H1 (cell line): ENCODE measurements around the gene ARL6IP5. TPM values are rescaled to one million over a fixed set of nuclear protein-coding genes. Genes with fewer than 3 reads are reported as not detected.

Experiments
- CTCF ChIA-PET: fragments of 300-600 bp; sonication (Branson Sonifier 250); formaldehyde crosslinking; loops from one replicate; lab custom pipeline; 2021; ENCODE audit not compliant: partially characterized antibody; lab: Charles Lee
- POLR2A ChIA-PET: fragments of 300-600 bp; sonication (Branson Sonifier 250); formaldehyde crosslinking; loops from one replicate; lab custom pipeline; 2021; ENCODE audit warnings: inconsistent platforms; ENCODE audit not compliant: partially characterized antibody; lab: Charles Lee
- DNase-seq, 2 experiments: peaks; one replicate each; pipeline versions ENCODE4 v3.0.0 to v3.0.0-alpha.2; 2010 to 2022; ENCODE audit warnings: low spot score in 2 of 2, low read depth in 1 of 2, mixed read lengths in 1 of 2
- FAIRE-seq: peaks from 2 replicates; lab custom pipeline; 2011; peaks lifted over from hg19 to GRCh38; lab: Jason Lieb, UNC
- H2AFZ ChIP-seq: 2 replicates; pipeline ENCODE4 v1.8.1; 2012; ENCODE audit warnings: low read length, inconsistent platforms
- H2AK5ac ChIP-seq: 2 replicates; pipeline ENCODE4 v1.6.1; 2013; ENCODE audit warnings: low read depth, low read length
- H2BK120ac ChIP-seq: replicated peaks from 2 replicates; pipeline ENCODE3; 2013; ENCODE audit warnings: low read depth, low read length, inconsistent platforms
- H2BK12ac ChIP-seq: 2 replicates; pipeline ENCODE4 v1.6.1; 2013; ENCODE audit warnings: low read depth, low read length
- H2BK15ac ChIP-seq: 2 replicates; pipeline ENCODE4 v1.6.1; 2013; ENCODE audit warnings: low read length
- H2BK20ac ChIP-seq: 2 replicates; pipeline ENCODE4 v1.6.1; 2013; ENCODE audit warnings: low read length
- H2BK5ac ChIP-seq: 2 replicates; pipeline ENCODE4 v1.6.1; 2013; ENCODE audit warnings: low read depth, low read length
- H3K14ac ChIP-seq: 2 replicates; pipeline ENCODE4 v1.6.1; 2013; ENCODE audit warnings: inconsistent platforms; ENCODE audit not compliant: insufficient read length
- H3K18ac ChIP-seq: 2 replicates; pipeline ENCODE4 v1.6.1; 2013; ENCODE audit warnings: low read length; ENCODE audit errors: extremely low read depth
- H3K23ac ChIP-seq: 2 replicates; pipeline ENCODE4 v1.6.1; 2013; ENCODE audit warnings: inconsistent platforms; ENCODE audit not compliant: insufficient read length
- H3K23me2 ChIP-seq: 2 replicates; pipeline ENCODE4 v1.6.1; 2013; ENCODE audit warnings: low read depth, low read length
- H3K27ac ChIP-seq: 2 replicates; pipeline ENCODE4 v1.6.1; 2011; ENCODE audit warnings: low read depth, low read length, inconsistent platforms
- H3K27me3 ChIP-seq, 4 experiments: replicated peaks in 1 of 4; 1 replicate in 1 of 4; 2 replicates in 3 of 4; pipeline versions ENCODE4 v1.6.1 to v1.8.1; 2011 to 2013; ENCODE audit warnings: low read length in 3 of 4, mild to moderate bottlenecking in 3 of 4, inconsistent platforms in 2 of 4, mixed read lengths in 2 of 4, moderate library complexity in 1 of 4; ENCODE audit not compliant: control insufficient read depth in 3 of 4, insufficient read depth in 3 of 4; ENCODE audit errors: extremely low read depth in 1 of 4
- H3K36me3 ChIP-seq, 4 experiments: 2 replicates each; pipeline versions ENCODE4 v1.6.1 to v1.8.1; 2011 to 2013; ENCODE audit warnings: mild to moderate bottlenecking in 4 of 4, low read length in 3 of 4, moderate library complexity in 2 of 4, control low read depth in 1 of 4, inconsistent platforms in 1 of 4; ENCODE audit not compliant: insufficient read depth in 4 of 4, control insufficient read depth in 2 of 4
- H3K4ac ChIP-seq: replicated peaks from 2 replicates; pipeline ENCODE3; 2013; ENCODE audit warnings: low read length, low read depth, mixed read lengths, inconsistent platforms; ENCODE audit not compliant: insufficient read length
- H3K4me1 ChIP-seq, 4 experiments: replicated peaks in 1 of 4; 1 replicate in 1 of 4; 2 replicates in 3 of 4; pipeline versions ENCODE4 v1.6.1 to v1.8.1; 2011 to 2013; ENCODE audit warnings: low read length in 3 of 4, inconsistent platforms in 2 of 4, mixed read lengths in 1 of 4; ENCODE audit not compliant: insufficient read depth in 4 of 4, control insufficient read depth in 3 of 4
- H3K4me2 ChIP-seq, 2 experiments: 2 replicates each; pipeline versions ENCODE4 v1.6.1 to v1.8.1; 2011 to 2013; ENCODE audit warnings: low read depth in 2 of 2, low read length in 2 of 2, control low read depth in 1 of 2, inconsistent platforms in 1 of 2, mild to moderate bottlenecking in 1 of 2; ENCODE audit not compliant: insufficient read depth in 1 of 2
- H3K4me3 ChIP-seq, 4 experiments: fragments of 200-600, 300-600 bp in 1 of 4; sonication (generic), shearing (Covaris generic), sonication (Bioruptor Twin) in 1 of 4; 2 replicates each; pipeline versions ENCODE4 v1.5.1 to v1.8.1; 2011 to 2016; ENCODE audit warnings: low read length in 4 of 4, low read depth in 3 of 4, control low read depth in 2 of 4, inconsistent platforms in 2 of 4, mild to moderate bottlenecking in 2 of 4, mixed read lengths in 1 of 4, moderate library complexity in 1 of 4; ENCODE audit not compliant: insufficient read depth in 2 of 4; ENCODE audit errors: extremely low read depth in 1 of 4
- H3K56ac ChIP-seq: replicated peaks from 2 replicates; pipeline ENCODE3; 2013; ENCODE audit warnings: low read depth, mild to moderate bottlenecking, mixed read lengths, low read length, inconsistent platforms; ENCODE audit not compliant: insufficient read length
- H3K79me1 ChIP-seq: 2 replicates; pipeline ENCODE4 v1.6.1; 2013; ENCODE audit warnings: low read depth, low read length, control low read depth
- H3K79me2 ChIP-seq, 2 experiments: 2 replicates each; pipeline versions ENCODE4 v1.6.1 to v1.8.1; 2012 to 2013; ENCODE audit warnings: low read length in 2 of 2, mild to moderate bottlenecking in 2 of 2, inconsistent platforms in 1 of 2; ENCODE audit not compliant: insufficient read depth in 2 of 2, control insufficient read depth in 1 of 2
- H3K9ac ChIP-seq, 4 experiments: replicated peaks in 1 of 4; 1 replicate in 1 of 4; 2 replicates in 3 of 4; pipeline versions ENCODE4 v1.6.1 to v1.8.1; 2011 to 2013; ENCODE audit warnings: low read depth in 3 of 4, low read length in 3 of 4, control low read depth in 2 of 4, mild to moderate bottlenecking in 2 of 4, moderate library complexity in 2 of 4, inconsistent platforms in 1 of 4; ENCODE audit errors: extremely low read depth in 1 of 4
- H3K9me3 ChIP-seq, 2 experiments: 2 replicates each; pipeline versions ENCODE4 v1.6.1 to v1.8.1; 2012 to 2013; ENCODE audit warnings: mild to moderate bottlenecking in 2 of 2, moderate library complexity in 2 of 2, control low read depth in 1 of 2, inconsistent platforms in 1 of 2, low read depth in 1 of 2, low read length in 1 of 2, mixed read lengths in 1 of 2; ENCODE audit not compliant: insufficient read depth in 2 of 2
- H4K20me1 ChIP-seq, 2 experiments: replicated peaks in 1 of 2; 2 replicates each; pipeline versions ENCODE3 to v1.8.1; 2011 to 2013; ENCODE audit warnings: inconsistent platforms in 2 of 2, low read length in 2 of 2, mild to moderate bottlenecking in 1 of 2; ENCODE audit not compliant: insufficient read depth in 2 of 2, control insufficient read depth in 1 of 2
- H4K5ac ChIP-seq: 2 replicates; pipeline ENCODE4 v1.6.1; 2013; ENCODE audit warnings: low read length, low read depth, mixed read lengths, inconsistent platforms; ENCODE audit not compliant: insufficient read length
- H4K8ac ChIP-seq: 2 replicates; pipeline ENCODE4 v1.8.0; 2013; ENCODE audit warnings: mild to moderate bottlenecking, moderate library complexity, low read length, inconsistent platforms; ENCODE audit not compliant: insufficient read depth; ENCODE audit errors: extremely low read depth
- H4K91ac ChIP-seq: replicated peaks from 2 replicates; pipeline ENCODE3; 2013; ENCODE audit warnings: low read length, mixed read lengths, inconsistent platforms; ENCODE audit not compliant: insufficient read length
- BACH1 ChIP-seq: IDR thresholded peaks from 2 replicates; pipeline ENCODE4 v1.6.1; 2012; ENCODE audit warnings: low read length, improper control_type of control experiment
- BCL11A ChIP-seq, 2 experiments: IDR thresholded peaks; one replicate each; pipeline ENCODE4 v1.6.1; 2011; ENCODE audit warnings: low read depth in 2 of 2, low read length in 2 of 2, mild to moderate bottlenecking in 2 of 2
- EGR1 ChIP-seq: IDR thresholded peaks from 2 replicates; pipeline ENCODE4 v1.6.1; 2011; ENCODE audit warnings: low read depth, low read length, borderline replicate concordance
- TAF7 ChIP-seq: optimal IDR thresholded peaks from 2 replicates; pipeline ENCODE3; 2011; ENCODE audit warnings: low read depth, mild to moderate bottlenecking, inconsistent platforms, low read length, moderate library complexity, borderline replicate concordance
- WGBS, 2 experiments: shearing (Covaris generic) in 1 of 2; methylation state at CpG; one replicate each; pipeline versions ENCODE4 v1.1.6 to v1.1.7; 2013 to 2015; ENCODE audit warnings: low lambda C conversion rate in 2 of 2, mixed read lengths in 2 of 2, inconsistent platforms in 1 of 2, low coverage in 1 of 2, missing lambda C conversion rate in 1 of 2; ENCODE audit not compliant: insufficient replicate concordance in 2 of 2, insufficient coverage in 1 of 2, insufficient read length in 1 of 2; ENCODE audit errors: extremely low coverage in 1 of 2, missing lambda C conversion rate in 1 of 2; 5-methylcytosine and 5-hydroxymethylcytosine counted together
- polyA plus RNA-seq, 7 experiments: library from polyadenylated mRNA; depleted of rRNA in 3 of 7; stranded (reverse) in 5 of 7; unstranded in 2 of 7; fragments of >200 nt in 5 of 7; fragments of 200-250 nt in 2 of 7; gene quantifications; 1 replicate in 5 of 7; 2 replicates in 1 of 7; 4 replicates in 1 of 7; pipeline versions ENCODE4 v1.2.1 to v1.2.3, GENCODE V29; 2011 to 2013; ENCODE audit warnings: missing spikeins in 2 of 7, mixed read lengths in 2 of 7
- total RNA-seq: library from RNA; stranded (reverse); fragmentation: NEBNext Ultra II Directional; extraction: Animal tissue kit (Norgen Biotek cat#: 25700); gene quantifications from 2 replicates; pipeline ENCODE4 v1.2.1, GENCODE V29; 2021
- TF ChIP-seq, protein P1 (sequence below): IDR thresholded peaks from 2 replicates; pipeline ENCODE4 v1.6.1; 2012; ENCODE audit warnings: low read length, inconsistent platforms
- TF ChIP-seq, protein P2 (sequence below), 3 experiments: IDR thresholded peaks; 1 replicate in 2 of 3; 2 replicates in 1 of 3; pipeline versions ENCODE4 v1.5.1 to v1.6.1; 2011; ENCODE audit warnings: low read length in 3 of 3, mild to moderate bottlenecking in 3 of 3, inconsistent platforms in 2 of 3, low read depth in 1 of 3, moderate library complexity in 1 of 3; ENCODE audit not compliant: insufficient read depth in 1 of 3; ENCODE audit errors: control extremely low read depth in 1 of 3

ARL6IP5 gene
- total and polyA plus RNA-seq, 2 of the 8 experiments (the other 6 are each of a cell fraction or from before 2014, with no cell fraction given) = 24.9 to 30.1 TPM

DNA sequence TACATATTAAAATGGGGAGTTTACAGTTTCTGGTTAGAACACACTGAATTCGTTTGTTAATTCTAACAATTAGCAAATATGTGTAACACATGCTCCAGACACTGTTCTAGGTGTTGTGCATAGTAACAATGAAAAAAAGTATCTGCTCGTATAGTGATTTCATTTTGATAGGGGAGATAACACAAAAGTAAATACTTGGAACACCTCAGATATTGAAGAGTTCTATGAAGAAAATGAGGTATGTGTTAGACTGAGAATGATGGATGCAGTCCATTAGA is 25.9 kb upstream of the ARL6IP5 start:
- ChIA-PET CTCF (no interaction called here), POLR2A (no interaction called here)
- Histone ChIP-seq H3K9me3 (no peaks in the 10 kb centered on the region), H2BK120ac (no peak overlapping the region), H3K23ac (no peak overlapping the region), H2AFZ (no peak overlapping the region), H3K9ac (no peak overlapping the region), H3K18ac (no peak overlapping the region), H3K4me2 (no peak overlapping the region), H3K4me3 (no peak overlapping the region), H2AK5ac (no peak overlapping the region), H2BK5ac (no peak overlapping the region), H3K27me3 (no peaks in the 10 kb centered on the region), H3K79me2 (no peaks in the 10 kb centered on the region), H2BK15ac (no peak overlapping the region), H3K4ac (no peak overlapping the region), H2BK20ac (no peak overlapping the region), H3K14ac (no peak overlapping the region), H4K8ac (no peak overlapping the region), H4K20me1 (no peaks in the 10 kb centered on the region), H3K56ac (no peak overlapping the region), H3K79me1 (no peaks in the 10 kb centered on the region), H2BK12ac (no peak overlapping the region), H3K27ac (no peak overlapping the region), H4K5ac (no peak overlapping the region), H3K23me2 (no peaks in the 10 kb centered on the region), H3K4me1 (no peaks in the 10 kb centered on the region), H3K36me3 (peaks cover 10 to 76% (median 33%) of the 10 kb centered on the region in 4 experiments; a peak in 7 of 8 replicates), H4K91ac (no peak overlapping the region)
- no peak for FAIRE-seq
- TF ChIP-seq BCL11A (IDR thresholded peaks at IDR 0.05; ENCODE audit: low read depth in 2 of 2, low read length in 2 of 2) (no peak), BACH1 (no peak), TAF7 (no peak), EGR1 (no peak)
- TF ChIP-seq, protein P1, sequence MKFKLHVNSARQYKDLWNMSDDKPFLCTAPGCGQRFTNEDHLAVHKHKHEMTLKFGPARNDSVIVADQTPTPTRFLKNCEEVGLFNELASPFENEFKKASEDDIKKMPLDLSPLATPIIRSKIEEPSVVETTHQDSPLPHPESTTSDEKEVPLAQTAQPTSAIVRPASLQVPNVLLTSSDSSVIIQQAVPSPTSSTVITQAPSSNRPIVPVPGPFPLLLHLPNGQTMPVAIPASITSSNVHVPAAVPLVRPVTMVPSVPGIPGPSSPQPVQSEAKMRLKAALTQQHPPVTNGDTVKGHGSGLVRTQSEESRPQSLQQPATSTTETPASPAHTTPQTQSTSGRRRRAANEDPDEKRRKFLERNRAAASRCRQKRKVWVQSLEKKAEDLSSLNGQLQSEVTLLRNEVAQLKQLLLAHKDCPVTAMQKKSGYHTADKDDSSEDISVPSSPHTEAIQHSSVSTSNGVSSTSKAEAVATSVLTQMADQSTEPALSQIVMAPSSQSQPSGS = no peak
- TF ChIP-seq, protein P2, sequence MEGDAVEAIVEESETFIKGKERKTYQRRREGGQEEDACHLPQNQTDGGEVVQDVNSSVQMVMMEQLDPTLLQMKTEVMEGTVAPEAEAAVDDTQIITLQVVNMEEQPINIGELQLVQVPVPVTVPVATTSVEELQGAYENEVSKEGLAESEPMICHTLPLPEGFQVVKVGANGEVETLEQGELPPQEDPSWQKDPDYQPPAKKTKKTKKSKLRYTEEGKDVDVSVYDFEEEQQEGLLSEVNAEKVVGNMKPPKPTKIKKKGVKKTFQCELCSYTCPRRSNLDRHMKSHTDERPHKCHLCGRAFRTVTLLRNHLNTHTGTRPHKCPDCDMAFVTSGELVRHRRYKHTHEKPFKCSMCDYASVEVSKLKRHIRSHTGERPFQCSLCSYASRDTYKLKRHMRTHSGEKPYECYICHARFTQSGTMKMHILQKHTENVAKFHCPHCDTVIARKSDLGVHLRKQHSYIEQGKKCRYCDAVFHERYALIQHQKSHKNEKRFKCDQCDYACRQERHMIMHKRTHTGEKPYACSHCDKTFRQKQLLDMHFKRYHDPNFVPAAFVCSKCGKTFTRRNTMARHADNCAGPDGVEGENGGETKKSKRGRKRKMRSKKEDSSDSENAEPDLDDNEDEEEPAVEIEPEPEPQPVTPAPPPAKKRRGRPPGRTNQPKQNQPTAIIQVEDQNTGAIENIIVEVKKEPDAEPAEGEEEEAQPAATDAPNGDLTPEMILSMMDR (IDR thresholded peaks at IDR 0.05; ENCODE audit: control extremely low read depth in 1 of 3, insufficient read depth in 1 of 3, low read depth in 1 of 3, low read length in 3 of 3) = no peak
- no peak for DNase-seq
- WGBS, 2 experiments = 70% methylated on average over 2 of the region's 2 CpGs; no CpG with 5 or more reads in 1 of the 2 experiments
